ENCODE measurements around the gene POLR1A. TPM values are rescaled to one million over a fixed set of nuclear protein-coding genes. Genes with fewer than 3 reads are reported as not detected.

The POLR1A gene
- total RNA-seq, 1 experiment from 2014 or later: 62.7 TPM

GRCh38 chr2:86140969-86141392, 35.3 kb upstream of the POLR1A start:
- no peak overlapping the region for H3T11ph ChIP-seq (ENCODE audit: low read length)
- H3K27me3 Mint-ChIP-seq (ENCODE audit: low read depth): no peaks in the 10 kb centered on the region; the same call in 1 of the 2 replicates
- no peaks in the 10 kb centered on the region for H3K79me1 ChIP-seq (ENCODE audit: insufficient read depth, low read depth, low read length, poor library complexity, severe bottlenecking)
- no peak overlapping the region for H4K5ac ChIP-seq (ENCODE audit: insufficient read length, low read depth, low read length)
- no peak overlapping the region for H2AFZ ChIP-seq (ENCODE audit: low read length)
- H3K9me3 ChIP-seq (ENCODE audit: control insufficient read depth, low read depth, low read length): no peaks in the 10 kb centered on the region
- no peaks in the 10 kb centered on the region for H3K79me2 ChIP-seq (ENCODE audit: insufficient read depth, low read length)
- H3K4ac ChIP-seq (ENCODE audit: low read depth, low read length): no peak overlapping the region
- H2BK20ac ChIP-seq (ENCODE audit: low read depth, low read length, poor library complexity, severe bottlenecking): no peak overlapping the region
- H3K36me3 Mint-ChIP-seq (ENCODE audit: insufficient read depth in 1 of 3, low read depth in 3 of 3): peaks cover 34 to 92% (median 57%) of the 10 kb centered on the region in 3 experiments
- no peak overlapping the region for H3K4me2 ChIP-seq (ENCODE audit: insufficient read depth, insufficient read length, low read length)
- H3K9ac ChIP-seq (ENCODE audit: extremely low read depth, insufficient read length, low read length): no peak overlapping the region
- no peaks in the 10 kb centered on the region for H3K23me2 ChIP-seq (ENCODE audit: insufficient read length, low read depth, low read length, poor library complexity, severe bottlenecking)
- no peak overlapping the region for H2BK5ac ChIP-seq (ENCODE audit: insufficient read length, low read length)
- no peak overlapping the region for H3K27ac ChIP-seq (ENCODE audit: insufficient read length, low read depth, low read length)
- no peak overlapping the region for H2AK5ac ChIP-seq (ENCODE audit: insufficient read length, low read length)
- no peak overlapping the region for H2BK12ac ChIP-seq (ENCODE audit: insufficient read length, low read depth, low read length)
- H3K4me3 Mint-ChIP-seq: no peak overlapping the region
- H3K14ac ChIP-seq (ENCODE audit: insufficient read depth, low read length): no peak overlapping the region
- H3K18ac ChIP-seq (ENCODE audit: insufficient read length, low read depth, low read length): no peak overlapping the region
- peaks cover 3 to 4% of the 10 kb centered on the region in 2 experiments; a peak in 1 of 4 replicates for H3K4me1 Mint-ChIP-seq
- DNase-seq: no peak
- WGBS (ENCODE audit: extremely low coverage, insufficient read length, low lambda C conversion rate): no CpG with 5 or more reads among the region's 4 CpGs
- H3K56ac ChIP-seq (ENCODE audit: insufficient read length, low read depth, low read length): no peak overlapping the region
- H4K20me1 ChIP-seq (ENCODE audit: control insufficient read depth, insufficient read depth, insufficient read length): no peaks in the 10 kb centered on the region
- H3K23ac ChIP-seq (ENCODE audit: insufficient read length, low read depth, low read length): no peak overlapping the region
- H2BK15ac ChIP-seq (ENCODE audit: low read depth, low read length): no peak overlapping the region
- peak overlapping the region in 1 of 3 experiments; percentile 8; a peak in 2 of 7 replicates for H3K27ac Mint-ChIP-seq
- no peak overlapping the region for H4K8ac ChIP-seq (replicated peaks; ENCODE audit: insufficient read length, low read depth, low read length)
- no peaks in the 10 kb centered on the region for H3K4me1 ChIP-seq (ENCODE audit: insufficient read depth, low read length)
- no peaks in the 10 kb centered on the region for H3K9me3 Mint-ChIP-seq
- no peak overlapping the region for H4K91ac ChIP-seq (ENCODE audit: insufficient read length, low read depth, low read length)
- no peak overlapping the region for H2BK120ac ChIP-seq (ENCODE audit: low read depth, low read length, poor library complexity, severe bottlenecking)
- TF ChIP-seq CTCF (conservative IDR thresholded peaks at IDR 0.05): no peak
- no peaks in the 10 kb centered on the region for H3K27me3 ChIP-seq (ENCODE audit: insufficient read depth, low read length)
